Fibroblast of gingiva (primary cell): ENCODE results near the gene AICDA.
"Not testable (repeated sequence)": the region's sequence is repeated elsewhere in the genome, so short reads cannot be mapped to it uniquely, and the experiment has no call there.

Experiments
- DNase-seq: peaks from one replicate; pipeline ENCODE4 v3.0.0-alpha.2; 2011; ENCODE audit warnings: low read depth

The AICDA gene

DNA sequence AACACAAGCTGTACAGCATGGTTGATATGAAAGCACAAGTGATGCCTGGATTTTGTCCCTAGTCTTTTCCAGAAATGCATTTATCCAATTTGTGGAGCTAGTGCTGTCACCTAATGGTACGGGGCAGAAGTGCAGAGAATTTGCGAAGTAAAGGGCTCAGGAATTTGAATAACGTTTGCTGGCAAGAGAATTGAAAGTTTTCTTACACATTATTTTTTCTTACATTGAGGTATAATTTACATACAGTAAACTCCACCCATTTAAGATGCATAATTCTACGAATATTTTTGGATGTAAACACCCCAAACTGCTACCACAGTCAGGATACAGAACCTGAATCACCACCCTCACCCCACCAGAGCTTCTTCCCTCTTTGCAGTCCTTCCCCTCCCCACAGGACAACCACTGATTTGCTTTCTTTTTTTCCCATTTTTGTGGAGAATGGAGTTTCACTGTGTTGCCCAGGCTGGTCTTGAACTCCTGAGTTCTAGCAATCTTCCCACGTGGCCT lies 3.5 kb downstream of the AICDA start:
- DNase-seq: peak; percentile 11

DNA sequence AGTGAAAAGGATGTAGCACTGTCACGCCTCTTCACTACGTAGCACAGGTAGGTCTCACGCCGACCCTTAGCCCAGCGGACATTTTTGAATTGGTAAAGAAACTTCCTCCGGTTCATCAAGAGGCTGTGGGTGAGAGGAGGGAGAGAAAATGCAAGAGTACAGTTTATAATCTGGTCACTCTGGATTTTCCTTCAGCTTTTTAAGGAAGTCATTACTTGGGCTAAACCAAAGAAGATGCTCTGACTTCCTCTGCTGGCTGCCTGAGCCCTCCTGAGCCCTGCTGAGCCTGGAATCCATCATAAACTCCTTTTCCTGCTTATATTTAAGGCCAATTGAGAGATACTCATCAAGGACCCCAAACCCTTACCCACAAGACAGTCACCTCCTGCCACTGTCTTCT lies 5.8 kb downstream of the AICDA start:
- no peak for DNase-seq

DNA sequence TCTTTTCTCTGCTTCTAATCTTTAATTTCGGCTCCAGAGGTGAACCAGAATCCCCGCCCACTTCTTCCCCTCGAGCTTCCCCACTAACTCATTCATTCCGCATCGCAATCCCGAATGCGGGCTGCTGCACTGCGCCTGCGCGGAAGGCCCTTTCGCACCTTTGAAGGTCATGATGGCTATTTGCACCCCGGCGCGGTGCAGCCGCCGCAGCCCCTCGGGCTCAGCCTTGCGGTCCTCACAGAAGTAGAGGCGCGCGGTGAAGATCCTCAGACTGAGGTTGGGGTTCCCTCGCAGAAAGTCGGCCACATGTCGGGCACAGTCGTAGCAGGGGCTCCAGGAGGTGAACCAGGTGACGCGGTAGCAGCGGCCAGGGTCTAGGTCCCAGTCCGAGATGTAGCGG lies 7.6 kb downstream of the AICDA start:
- no peak for DNase-seq

DNA sequence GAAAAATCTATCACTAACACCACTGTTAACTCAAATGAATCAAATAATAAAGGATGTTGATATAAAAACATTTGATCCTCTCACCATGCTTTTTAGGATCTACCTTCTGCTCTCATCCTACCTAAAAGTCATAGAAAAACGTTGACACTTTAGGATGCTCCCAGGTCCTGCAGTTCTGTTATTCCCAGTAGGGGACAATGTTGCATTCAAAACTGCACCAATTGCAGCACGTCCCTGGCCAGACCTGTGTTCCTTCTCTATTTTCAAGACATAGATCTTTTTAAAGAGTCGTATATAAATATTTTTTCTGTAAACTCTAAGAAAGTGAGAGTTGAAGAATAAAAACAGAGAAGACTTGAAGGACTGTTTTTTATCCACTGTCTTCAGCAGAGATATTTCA lies 8.8 kb downstream of the AICDA start:
- no peak for DNase-seq

DNA sequence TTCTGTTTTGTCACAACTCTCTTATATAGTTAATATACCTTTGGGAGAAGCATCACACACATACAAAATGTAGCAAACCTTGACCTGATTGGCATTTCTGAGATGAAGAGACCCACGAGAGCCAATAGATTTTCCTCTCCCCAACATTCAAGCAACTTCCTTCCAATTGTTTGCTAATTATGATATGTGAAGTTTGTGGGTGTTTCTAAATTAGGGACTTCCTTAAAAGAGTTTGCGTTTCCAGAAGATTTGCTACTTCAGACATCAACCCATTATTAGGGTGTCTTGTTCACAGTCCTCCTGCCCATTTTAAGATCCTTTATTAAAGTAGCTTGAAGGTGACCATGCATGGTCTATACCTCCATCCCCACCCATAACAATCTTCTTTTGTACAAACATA lies 9.4 kb downstream of the AICDA start:
- DNase-seq: no peak

DNA sequence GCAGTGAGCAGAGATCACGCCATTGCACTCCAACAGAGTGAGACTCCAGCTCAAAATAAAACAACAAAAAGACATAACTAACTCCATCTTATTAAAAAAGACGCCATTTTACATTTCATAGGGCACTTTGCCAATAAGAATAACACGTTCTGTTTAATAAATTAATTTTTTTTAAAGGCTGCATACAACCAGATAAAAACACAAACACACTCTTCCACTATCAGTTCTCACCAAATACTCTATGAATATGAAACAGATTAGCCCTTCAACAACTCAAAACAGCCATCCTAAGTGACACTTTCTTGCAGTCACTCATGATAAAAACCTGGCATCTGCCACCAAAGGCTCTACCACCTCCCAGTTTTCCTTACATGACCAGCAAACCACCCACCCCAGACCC lies 16.1 kb downstream of the AICDA start:
- no peak for DNase-seq

DNA sequence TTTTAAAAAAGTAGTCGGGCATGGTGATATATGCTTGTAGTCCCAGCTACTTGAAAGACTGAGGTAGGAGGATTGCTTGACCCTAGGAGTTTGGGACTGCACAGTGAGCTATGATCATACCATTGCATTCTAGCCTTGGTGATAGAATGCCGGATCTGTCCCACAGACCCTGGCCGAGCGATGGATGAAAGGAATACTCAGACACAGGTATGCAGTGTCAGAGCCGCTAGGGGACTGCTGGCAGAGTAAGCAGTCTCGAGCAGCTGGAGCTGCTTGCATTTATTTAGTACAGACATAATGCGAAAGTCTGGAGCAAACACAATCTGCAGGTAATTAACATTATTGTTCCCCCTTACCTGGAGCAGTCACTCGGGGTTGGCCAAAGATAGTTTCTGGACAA lies 18.6 kb downstream of the AICDA start:
- DNase-seq: no peak

DNA sequence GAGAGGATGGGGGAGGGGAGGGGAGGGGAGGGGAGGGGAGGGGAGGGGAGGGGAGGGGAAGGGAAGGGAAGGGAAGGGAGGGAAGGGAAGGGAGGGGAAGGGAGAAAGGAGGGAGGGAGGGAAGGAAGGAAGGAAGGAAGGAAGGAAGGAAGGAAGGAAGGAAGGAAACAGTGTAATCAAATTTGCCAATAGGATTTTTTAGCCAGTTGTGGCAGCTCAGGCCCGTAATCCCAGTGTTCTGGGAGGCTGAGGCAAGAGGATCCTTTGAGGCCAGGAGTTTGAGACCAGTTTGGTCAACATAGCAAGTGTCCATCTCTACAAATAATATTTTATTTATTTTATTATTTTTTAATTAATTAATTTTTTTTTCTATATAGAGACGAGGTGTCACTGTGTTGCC lies 19.4 kb downstream of the AICDA start:
- DNase-seq: no peak

DNA sequence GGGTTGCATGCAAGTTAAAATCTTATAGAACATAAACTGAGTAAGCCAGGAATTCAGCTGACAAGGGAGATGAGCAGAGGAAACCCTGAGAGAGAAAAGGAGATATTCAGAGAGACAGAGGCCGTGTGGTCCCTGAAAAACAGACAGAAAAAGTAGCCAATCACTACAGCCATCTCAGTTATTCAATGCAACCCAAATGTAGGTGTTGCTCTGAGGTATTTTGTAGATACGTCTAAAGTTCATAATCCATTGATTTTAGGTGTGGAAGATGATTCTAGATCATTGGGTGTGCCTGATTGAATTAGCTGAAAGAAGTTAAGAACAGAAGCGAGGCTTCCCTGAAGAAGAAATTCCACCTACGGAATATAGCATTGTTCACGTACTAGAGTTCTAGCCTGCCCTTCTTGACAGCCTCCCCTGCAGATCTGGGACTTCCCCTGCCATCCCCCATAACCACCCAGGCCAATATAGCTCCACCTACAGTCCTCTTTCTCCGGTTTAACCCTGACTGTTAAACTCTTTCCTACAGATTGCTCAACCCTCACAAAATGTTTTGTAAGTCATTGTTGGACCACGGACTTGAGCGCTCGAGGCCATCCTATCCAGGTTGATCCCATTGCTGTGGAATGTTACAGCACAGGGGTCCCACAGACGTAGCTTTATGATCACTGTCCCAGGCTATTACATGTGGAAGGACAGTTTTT lies 21.7 kb downstream of the AICDA start:
- no peak for DNase-seq

DNA sequence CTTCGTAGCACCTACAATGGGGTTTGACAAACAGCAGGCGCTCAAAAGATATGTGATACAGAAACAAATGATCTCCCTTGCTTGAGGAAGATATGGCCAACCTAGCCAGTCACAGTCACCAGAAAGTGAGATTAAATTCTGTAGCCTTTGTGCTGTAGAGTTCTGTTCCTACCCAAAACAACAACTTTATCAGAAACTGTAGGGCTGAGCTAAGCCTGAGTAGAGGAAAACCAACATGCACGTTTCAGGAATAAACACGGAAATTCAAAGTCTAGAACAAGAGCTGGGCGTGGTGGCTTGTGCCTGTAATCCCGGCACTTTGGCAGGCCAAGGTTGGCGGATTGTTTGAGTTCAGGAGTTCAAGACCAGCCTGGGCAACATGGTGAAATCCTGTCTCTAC lies 23.0 kb downstream of the AICDA start:
- no peak for DNase-seq

DNA sequence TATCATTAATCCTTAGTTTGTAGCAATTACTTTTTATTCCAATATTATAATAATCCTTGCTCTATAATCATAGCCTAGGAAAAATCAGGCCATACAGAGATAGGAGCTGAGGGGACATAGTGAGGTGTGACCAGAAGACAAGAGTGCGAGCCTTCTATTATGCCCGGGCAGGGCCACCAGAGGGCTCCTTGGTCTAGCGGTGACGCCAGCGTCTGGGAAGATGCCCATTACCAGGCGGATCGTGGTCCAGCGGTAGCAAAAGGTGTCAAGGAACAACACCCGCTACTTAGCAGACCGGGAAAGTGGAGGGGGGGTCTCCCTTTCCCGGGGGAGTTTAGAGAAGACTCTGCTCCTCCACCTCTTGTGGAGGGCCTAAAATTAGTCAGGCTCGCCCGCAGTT lies 28.2 kb downstream of the AICDA start:
- DNase-seq: not testable (repeated sequence)

DNA sequence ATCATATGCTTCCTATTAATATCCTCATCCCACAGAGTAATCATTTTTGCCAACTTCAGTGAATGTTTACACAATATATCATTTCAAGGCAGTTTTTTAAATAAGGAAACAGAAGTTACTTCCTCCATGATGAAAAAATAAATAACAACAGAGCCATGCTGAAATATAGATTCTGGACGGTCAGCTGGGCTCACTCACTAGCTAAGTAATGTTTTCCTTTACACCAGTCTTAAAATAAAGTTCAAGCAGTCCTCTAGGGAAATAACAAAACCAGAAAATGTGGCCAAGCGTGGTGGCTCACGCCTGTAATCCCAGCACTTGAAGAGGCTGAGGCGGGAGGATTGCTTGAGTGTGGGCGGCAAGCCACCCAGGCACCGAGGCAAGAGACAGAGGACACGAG lies 28.7 kb downstream of the AICDA start:
- DNase-seq: no peak

DNA sequence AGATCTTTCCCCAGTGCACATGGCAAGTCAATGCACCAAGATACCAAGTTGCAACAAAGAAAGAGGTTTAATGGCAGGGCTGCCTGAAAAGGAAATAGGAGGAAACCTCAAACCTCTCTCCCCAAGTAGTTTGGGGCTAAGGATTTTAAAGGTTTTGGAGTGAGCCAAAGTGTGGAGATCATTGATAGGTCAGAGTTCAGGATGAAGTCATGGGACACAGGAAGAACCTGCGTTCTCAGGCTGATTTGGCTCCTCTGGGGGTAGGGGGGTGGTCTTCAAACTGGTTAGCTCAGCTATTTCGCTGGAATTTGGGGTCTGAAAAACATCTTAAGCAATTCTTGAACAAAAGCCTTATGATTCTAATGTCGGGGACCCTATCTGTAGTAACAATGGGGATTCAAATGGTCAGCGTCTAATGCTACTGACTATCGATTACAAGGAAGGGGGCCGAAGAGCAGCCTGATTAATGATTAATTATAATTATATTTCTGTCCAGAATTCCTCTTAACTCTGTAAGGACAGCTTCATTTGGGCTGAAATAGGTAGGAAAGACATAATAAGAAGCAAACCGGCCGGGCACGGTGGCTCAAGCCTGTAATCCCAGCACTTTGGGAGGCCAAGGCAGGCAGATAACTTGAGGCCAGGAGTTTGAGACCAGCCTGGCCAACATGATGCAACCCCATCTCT lies 31.4 kb downstream of the AICDA start:
- DNase-seq: no peak

DNA sequence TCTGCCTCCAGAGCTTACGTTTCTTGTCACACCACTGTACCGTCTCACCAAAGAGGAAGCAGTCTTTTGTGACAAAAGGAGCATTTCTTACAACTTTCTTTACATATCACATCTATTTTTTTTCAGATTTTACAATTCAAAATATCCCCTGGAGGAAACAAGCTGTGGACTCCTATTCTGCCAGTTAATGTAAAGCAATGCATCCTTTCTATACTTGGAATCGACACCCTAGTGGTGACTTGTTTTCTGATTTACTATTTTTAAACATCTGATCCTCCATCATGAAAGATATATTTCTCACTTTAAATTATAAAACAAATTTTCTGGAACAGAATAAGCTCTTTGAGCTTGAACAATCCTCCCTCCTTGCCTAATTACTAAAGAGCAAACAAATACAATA lies 34.8 kb downstream of the AICDA start:
- DNase-seq: no peak

DNA sequence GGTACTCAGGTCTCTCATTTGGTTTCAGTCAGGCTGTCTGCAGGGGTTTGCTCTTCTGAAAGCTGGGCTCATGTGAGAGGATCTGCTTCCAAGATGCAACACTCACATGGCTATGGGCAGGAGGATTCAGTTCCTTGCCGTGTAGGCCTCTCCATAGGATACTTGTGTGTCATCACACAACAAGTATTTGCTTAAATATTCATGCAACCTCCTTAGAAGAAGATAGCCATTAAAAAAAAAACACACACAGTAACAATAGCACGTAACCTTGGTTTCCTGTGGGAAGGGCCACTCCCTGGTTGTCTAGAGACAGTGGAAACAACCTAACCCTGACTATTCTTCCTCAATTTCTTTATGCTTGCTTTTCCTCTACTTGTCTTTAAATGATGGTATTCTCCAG lies 40.2 kb downstream of the AICDA start:
- DNase-seq: no peak

DNA sequence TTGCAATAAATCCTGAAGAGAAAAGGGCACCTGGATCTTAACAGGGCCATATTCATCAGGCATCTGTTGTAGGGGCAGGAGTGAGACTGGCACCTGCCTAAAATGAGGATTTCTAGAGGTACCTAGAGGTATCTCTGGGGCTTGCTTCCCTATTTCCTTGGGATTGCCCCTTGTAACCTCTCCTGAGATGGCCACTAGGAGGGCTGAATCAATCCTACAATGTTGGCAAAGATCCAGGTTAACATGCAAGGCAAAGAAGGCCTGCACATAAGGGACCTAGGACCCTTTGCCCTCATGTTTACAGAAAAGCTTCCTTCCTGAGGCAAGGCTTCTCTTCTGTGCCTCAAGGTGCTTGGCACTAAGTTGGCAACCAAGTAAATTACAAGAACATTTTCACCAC lies 46.1 kb downstream of the AICDA start:
- no peak for DNase-seq

DNA sequence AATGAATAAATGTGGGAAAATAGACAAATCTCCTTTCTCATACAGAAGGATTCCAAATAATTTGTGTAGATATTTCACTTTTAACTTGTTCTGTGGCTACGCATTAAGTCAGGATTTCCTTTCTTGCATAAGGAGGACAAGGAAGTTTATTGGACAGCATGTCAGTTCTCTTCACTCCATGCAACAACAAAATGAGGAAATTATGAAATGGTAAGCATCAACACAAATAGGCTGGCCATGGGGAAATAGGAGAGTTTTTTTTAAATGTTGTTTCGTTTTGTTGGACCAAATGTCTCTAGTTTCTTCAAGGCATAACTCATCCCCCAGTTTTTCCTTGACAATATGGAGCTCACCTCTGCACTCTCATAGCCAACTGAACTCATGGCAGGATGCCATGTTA lies 46.6 kb downstream of the AICDA start:
- DNase-seq: not testable (repeated sequence)

DNA sequence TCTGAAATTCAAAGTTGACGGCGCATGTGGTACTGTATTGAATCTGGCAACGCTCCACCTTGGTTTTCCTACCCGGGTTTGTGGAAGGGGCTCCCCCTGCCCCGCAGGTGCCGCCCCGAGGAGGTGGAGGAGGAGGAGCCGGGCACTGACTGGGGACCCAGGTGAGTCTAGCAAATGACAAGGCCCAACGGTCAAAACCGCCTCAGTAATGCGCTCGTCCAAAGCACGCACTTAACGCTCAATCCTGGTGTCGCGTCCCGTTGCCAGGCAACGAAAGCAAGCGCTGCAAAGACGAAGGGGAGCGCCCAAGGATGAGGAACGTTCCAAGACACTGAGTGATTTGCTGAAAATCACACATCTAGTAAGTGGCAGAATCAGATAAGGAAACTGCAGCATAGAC lies 48.0 kb downstream of the AICDA start:
- DNase-seq: no peak

DNA sequence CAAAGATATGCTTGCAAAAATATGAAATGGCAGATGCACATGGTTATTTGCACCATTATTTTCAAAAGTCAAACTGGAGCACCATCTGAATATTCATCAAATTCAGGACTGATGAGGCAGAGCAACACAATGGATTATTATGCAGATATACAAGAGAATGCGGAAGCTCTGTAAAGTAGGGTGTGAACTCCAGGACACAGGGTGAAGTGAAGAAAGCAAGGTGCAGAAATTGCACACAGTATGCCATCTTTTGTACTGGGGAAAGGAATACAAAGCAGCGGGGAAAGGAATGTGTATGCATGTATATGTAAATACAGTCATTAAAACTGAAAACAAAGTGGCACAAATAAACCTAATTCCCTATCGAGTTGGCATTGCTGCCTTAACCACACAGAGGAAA lies 49.3 kb downstream of the AICDA start:
- no peak for DNase-seq

DNA sequence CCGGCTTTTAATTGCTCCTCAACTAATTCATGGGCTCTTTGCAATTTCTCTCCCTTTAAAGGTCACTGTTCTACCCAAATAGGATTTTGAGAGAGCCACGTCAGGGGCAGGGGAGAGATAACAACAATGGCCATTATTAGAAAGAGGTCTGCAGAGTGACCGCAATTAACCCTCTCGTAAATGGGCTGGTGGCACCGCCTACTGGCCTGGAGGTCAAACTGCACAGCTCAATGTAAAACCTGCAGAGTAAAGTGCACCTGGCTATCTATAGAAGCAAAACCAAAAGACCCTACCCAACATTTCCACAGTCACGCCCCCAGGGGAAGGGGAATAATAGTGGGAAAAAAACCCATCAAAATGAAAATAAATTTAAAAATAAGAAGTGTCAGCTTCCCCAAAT lies 50.3 kb downstream of the AICDA start:
- no peak for DNase-seq

DNA sequence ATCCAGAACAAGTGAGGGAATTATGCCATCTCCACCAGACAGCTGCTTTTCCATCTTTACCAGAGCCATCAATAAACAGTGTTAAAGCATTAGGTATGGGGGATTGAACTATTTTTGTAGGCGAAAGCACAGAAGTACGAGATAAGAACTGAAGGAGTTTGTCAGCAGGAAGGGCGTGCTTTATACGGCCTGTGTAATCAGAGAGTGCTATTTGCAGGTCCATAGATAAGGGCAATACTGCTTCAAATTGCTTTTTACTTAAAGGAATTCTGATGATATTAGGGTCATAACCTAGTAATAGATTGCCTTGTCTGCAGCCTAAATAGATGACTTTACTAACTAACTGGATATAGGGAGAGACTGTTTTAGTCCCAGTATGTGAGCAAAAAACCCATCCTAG lies 51.6 kb downstream of the AICDA start:
- DNase-seq: no peak

DNA sequence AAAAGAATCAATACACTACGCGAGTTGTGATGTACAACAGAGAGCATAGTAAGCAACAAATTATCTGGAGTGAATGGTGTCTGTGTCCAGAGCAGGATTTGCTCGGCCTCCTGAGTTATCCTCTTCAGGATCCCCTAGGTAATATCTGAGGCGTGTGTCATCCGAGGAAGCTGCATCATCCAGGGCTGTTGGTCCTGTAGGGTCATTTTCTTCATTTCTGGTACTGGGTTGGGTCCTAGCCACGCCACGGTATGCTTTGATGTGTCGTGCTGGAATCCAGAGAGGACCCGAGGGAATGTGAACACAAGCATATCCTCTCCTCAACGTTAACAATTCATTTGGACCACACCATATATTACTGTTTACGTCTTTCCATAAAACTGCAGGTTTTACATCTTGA lies 53.0 kb downstream of the AICDA start:
- DNase-seq: no peak

DNA sequence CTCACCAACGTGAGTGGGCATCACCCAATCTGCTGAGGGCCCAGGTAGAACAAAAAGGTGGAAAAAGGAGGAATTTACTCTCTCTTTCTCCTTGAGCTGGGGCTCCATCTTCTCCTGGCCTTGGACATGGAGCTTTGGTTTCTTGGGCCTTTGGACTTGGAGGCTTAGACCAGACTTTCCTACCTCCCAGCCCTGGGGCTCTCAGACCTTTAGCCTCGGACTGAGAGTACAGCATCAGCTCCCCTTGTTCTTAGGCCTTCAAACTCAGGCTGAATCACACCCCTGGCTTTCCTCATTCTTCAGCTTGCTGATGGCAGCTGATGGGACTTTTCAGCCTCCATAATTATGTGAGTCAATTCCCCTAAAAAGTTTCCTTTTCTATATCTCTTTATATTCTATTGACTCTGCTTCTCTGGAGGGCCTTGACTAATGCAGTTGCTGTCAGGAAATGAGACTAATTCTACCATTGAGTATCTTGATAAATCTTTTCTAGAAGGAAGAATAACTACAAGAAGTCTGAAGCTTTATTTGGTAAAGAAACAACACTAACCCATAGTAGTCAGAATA lies 56.0 kb downstream of the AICDA start:
- no peak for DNase-seq
